Mesodermal cell (in vitro differentiated cells): ENCODE measurements around the gene HMCN1.
A peak's percentile ranks its signal among the peaks of the same experiment; 100 is the strongest.
"Not testable (repeated sequence)": the region's sequence is repeated elsewhere in the genome, so short reads cannot be mapped to it uniquely, and the experiment has no call there.

Experiments used
- H3K27ac ChIP-seq: 2 replicates; pipeline ENCODE4 v1.7.0; 2013; ENCODE audit warnings: mild to moderate bottlenecking, low read depth, low read length, moderate library complexity; ENCODE audit not compliant: severe bottlenecking
- H3K36me3 ChIP-seq: 2 replicates; pipeline ENCODE4 v1.7.1; 2013; ENCODE audit warnings: mild to moderate bottlenecking, low read length, moderate library complexity; ENCODE audit not compliant: control insufficient read depth, insufficient read depth
- H3K4me1 ChIP-seq: one replicate; pipeline ENCODE4 v1.7.1; 2013; ENCODE audit warnings: mild to moderate bottlenecking, low read length; ENCODE audit not compliant: insufficient read depth, control insufficient read depth, poor library complexity, severe bottlenecking
- H3K4me3 ChIP-seq: 2 replicates; pipeline ENCODE4 v1.7.0; 2013; ENCODE audit warnings: low read length, control low read depth, mild to moderate bottlenecking; ENCODE audit not compliant: insufficient read depth, poor library complexity, severe bottlenecking; ENCODE audit errors: extremely low read depth
- H3K9me3 ChIP-seq: 2 replicates; pipeline ENCODE4 v1.7.1; 2013; ENCODE audit warnings: mild to moderate bottlenecking, low read length, moderate library complexity; ENCODE audit not compliant: control insufficient read depth
- WGBS, 2 experiments: methylation state at CpG; one replicate each; pipeline ENCODE4 v1.1.5; 2013; ENCODE audit warnings: missing lambda C conversion rate in 2 of 2; ENCODE audit not compliant: insufficient coverage in 2 of 2; 5-methylcytosine and 5-hydroxymethylcytosine counted together

HMCN1 gene

DNA sequence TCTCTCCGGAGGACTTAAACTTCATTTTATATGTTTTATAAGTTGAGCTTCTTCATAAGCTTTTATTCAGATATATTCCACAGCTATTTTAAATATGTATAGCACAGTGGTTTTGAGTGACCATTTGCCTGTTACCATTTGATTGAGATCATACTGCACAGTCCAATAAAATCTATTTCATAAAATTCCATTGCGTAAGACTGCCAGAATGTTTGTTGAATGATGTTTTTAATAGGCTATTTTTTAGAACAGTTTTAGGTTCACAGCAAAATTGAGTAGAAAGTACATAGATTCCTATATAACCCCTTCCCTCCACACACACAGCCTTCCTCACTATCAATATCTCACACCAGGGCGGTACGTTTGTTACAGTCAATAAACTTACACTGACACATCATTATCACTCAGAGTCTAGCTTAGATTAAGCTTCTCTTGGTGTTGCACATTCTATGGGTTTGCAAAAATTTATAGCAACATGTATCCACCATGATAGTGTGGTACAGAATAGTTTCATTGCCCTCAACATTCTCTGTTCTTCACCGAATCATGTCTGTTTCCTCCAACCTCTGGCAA lies 433.0 kb downstream of the HMCN1 start:
- 93% methylated on average over 2 of the region's 5 CpGs; no CpG with 5 or more reads in 1 of the 2 experiments for WGBS, 2 experiments
- H3K9me3 ChIP-seq, result no peaks in the 10 kb centered on the region

DNA sequence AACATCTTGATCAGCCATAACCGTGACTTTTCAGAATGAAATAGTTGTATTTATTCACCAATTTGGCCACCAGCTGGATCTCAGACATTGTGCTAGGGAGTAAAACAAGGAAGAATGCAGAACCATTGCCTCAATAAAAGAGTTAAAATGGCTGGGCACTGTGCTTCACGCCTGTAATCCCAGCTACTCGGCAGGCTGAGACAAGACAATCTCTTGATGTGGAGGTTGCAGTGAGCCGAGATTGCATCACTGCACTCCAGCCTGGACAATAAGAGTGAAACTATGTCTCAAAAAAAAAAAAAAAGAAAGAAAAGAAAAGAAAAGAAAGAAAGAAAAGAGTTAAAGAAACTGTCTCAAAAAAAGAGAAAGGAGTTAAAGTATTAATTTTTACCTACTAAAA lies 441.4 kb downstream of the HMCN1 start:
- WGBS, 2 experiments, result 69 to 82% methylated on average over 2 to 3 of the region's 4 CpGs
- no peaks in the 10 kb centered on the region for H3K9me3 ChIP-seq
- H3K4me1 ChIP-seq, result no peaks in the 10 kb centered on the region
- peaks cover 3% of the 10 kb centered on the region for H3K36me3 ChIP-seq
- no peak overlapping the region for H3K27ac ChIP-seq
- H3K4me3 ChIP-seq, result no peak overlapping the region

More for the DNA sequence above, 433.0 kb downstream of the HMCN1 start:
- H3K36me3 ChIP-seq, result peaks cover 3% of the 10 kb centered on the region
- H3K4me3 ChIP-seq, result no peak overlapping the region
- no peaks in the 10 kb centered on the region for H3K4me1 ChIP-seq
- H3K27ac ChIP-seq, result no peak overlapping the region

GRCh38 chr1:186178426-186179043 lies 444.3 kb downstream of the HMCN1 start:
- H3K36me3 ChIP-seq, result no peaks in the 10 kb centered on the region
- H3K4me1 ChIP-seq, result no peaks in the 10 kb centered on the region
- no peak overlapping the region for H3K4me3 ChIP-seq
- WGBS, 2 experiments, result 90 to 97% methylated on average over 4 of the region's 5 CpGs
- no peaks in the 10 kb centered on the region for H3K9me3 ChIP-seq
- no peak overlapping the region for H3K27ac ChIP-seq

- no peak overlapping the region for H3K4me3 ChIP-seq
- no peak overlapping the region for H3K27ac ChIP-seq
- H3K36me3 ChIP-seq, result no peaks in the 10 kb centered on the region
- WGBS, 2 experiments, result no CpG with 5 or more reads among the region's 3 CpGs
- no peaks in the 10 kb centered on the region for H3K9me3 ChIP-seq
- H3K4me1 ChIP-seq, result no peaks in the 10 kb centered on the region
These were observed 445.0 kb downstream of the HMCN1 start for GRCh38 chr1:186179231-186179630.

DNA sequence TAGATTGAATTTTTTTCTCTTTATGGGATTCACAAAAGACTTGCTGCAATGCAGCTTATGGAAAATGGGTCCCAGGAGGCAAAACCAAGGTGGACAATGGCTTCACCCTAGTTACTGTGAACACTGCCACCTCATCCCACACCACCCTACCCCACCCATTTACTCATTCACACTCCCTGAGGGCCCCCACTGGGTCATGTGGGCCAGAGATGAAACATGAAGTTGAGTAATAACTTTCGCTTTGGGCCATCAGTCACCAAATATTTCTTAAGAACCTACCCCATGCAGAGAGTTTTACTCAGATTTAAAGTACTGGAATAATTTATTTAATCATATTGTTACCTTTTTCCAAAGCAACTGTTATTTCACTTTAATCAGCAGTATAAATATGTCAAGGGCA lies 449.0 kb downstream of the HMCN1 start:
- Histone ChIP-seq H3K36me3 (no peaks in the 10 kb centered on the region), H3K4me1 (peaks cover 12% of the 10 kb centered on the region), H3K27ac (no peak overlapping the region), H3K4me3 (no peak overlapping the region), H3K9me3 (no peaks in the 10 kb centered on the region)
- WGBS, 2 experiments, result no CpG with 5 or more reads among the region's 1 CpG

GRCh38 chr1:186183970-186184628 lies 449.9 kb downstream of the HMCN1 start:
- Histone ChIP-seq H3K4me3 (no peak overlapping the region), H3K36me3 (no peaks in the 10 kb centered on the region), H3K27ac (no peak overlapping the region), H3K4me1 (peaks cover 19% of the 10 kb centered on the region), H3K9me3 (no peaks in the 10 kb centered on the region)
- WGBS, 2 experiments, result 82 to 86% methylated on average over 2 to 3 of the region's 5 CpGs

- H3K36me3 ChIP-seq, H3K9me3 ChIP-seq, H3K4me3 ChIP-seq, H3K27ac ChIP-seq: not testable (repeated sequence)
- 81 to 100% methylated on average over 1 to 2 of the region's 6 CpGs for WGBS, 2 experiments
- H3K4me1 ChIP-seq, result peaks cover 23% of the 10 kb centered on the region
These were observed 452.1 kb downstream of the HMCN1 start for GRCh38 chr1:186186251-186186650.

GRCh38 chr1:186187601-186188000 lies 453.4 kb downstream of the HMCN1 start:
- no peaks in the 10 kb centered on the region for H3K9me3 ChIP-seq
- H3K4me1 ChIP-seq, result peaks cover 28% of the 10 kb centered on the region
- peaks cover 6% of the 10 kb centered on the region for H3K36me3 ChIP-seq
- peak overlapping the region; percentile 78 for H3K27ac ChIP-seq
- H3K4me3 ChIP-seq, result no peak overlapping the region
- WGBS, 2 experiments, result 94 to 98% methylated on average over 3 to 4 of the region's 5 CpGs

- WGBS, 2 experiments, result 100% methylated on average over 3 of the region's 3 CpGs; no CpG with 5 or more reads in 1 of the 2 experiments
- peaks cover 28% of the 10 kb centered on the region for H3K4me1 ChIP-seq
- no peak overlapping the region for H3K4me3 ChIP-seq
- H3K27ac ChIP-seq, result peak overlapping the region; percentile 78
- H3K36me3 ChIP-seq, result peaks cover 6% of the 10 kb centered on the region
- no peaks in the 10 kb centered on the region for H3K9me3 ChIP-seq
These were observed 453.9 kb downstream of the HMCN1 start for GRCh38 chr1:186188004-186188539.

DNA sequence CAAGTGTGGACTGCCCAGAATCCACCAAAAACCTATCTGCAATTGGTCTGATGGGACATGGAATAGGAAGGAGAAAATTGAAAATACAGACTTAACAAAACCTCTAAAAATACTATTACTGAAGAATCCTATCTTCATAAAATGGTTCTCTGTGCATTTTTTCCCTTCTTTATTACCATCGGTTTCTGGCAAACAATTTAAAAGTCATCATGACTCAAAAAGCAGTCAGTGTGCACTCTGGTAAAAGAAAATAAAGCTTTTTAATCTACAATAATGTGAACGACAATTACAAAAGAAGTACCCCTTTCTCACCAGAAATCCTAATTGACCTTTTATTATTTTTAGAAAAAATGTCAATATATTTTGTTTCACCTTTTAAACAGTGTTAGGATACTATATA lies 454.5 kb downstream of the HMCN1 start:
- WGBS, 2 experiments, result 100% methylated on average over 1 of the region's 2 CpGs; no CpG with 5 or more reads in 1 of the 2 experiments
- no peak overlapping the region for H3K4me3 ChIP-seq
- no peaks in the 10 kb centered on the region for H3K9me3 ChIP-seq
- peak overlapping the region; percentile 78 for H3K27ac ChIP-seq
- peaks cover 6% of the 10 kb centered on the region for H3K36me3 ChIP-seq
- peaks cover 28% of the 10 kb centered on the region for H3K4me1 ChIP-seq
